ENCODE data around the gene FAM53A. TPM values are rescaled to one million over a fixed set of nuclear protein-coding genes. Genes with fewer than 3 reads are reported as not detected.

The FAM53A gene
- total and polyA plus RNA-seq, 4 experiments from 2014 or later = 0.89 to 2.8 (median 1.7) TPM

- H3K9me3 Mint-ChIP-seq = peaks cover 0 to 2% (median 0%) of the 10 kb centered on the region in 8 donors
- POLR2A ChIA-PET (ENCODE audit: partially characterized antibody) = no interaction called here
- no peak overlapping the region for H3K4me3 Mint-ChIP-seq
- H3K27ac ChIP-seq (ENCODE audit: low read depth, low read length) = no peak overlapping the region
- H3K4me3 ChIP-seq (ENCODE audit: low read length in 2 of 2) = no peak overlapping the region
- H3K36me3 ChIP-seq (ENCODE audit: insufficient read depth, low read length) = no peaks in the 10 kb centered on the region
- CTCF ChIA-PET (ENCODE audit: partially characterized antibody) = no interaction called here
- H3K27ac Mint-ChIP-seq = no peak overlapping the region
- no peaks in the 10 kb centered on the region for H3K36me3 Mint-ChIP-seq
- H3K27me3 Mint-ChIP-seq = no peaks in the 10 kb centered on the region
- no peaks in the 10 kb centered on the region for H3K4me1 Mint-ChIP-seq
- DNase-seq = no peak
- H3K4me1 ChIP-seq (ENCODE audit: insufficient read depth, low read length) = no peaks in the 10 kb centered on the region
- intact Hi-C loops (cut with micrococcal nuclease) = no loop called here
- no peaks in the 10 kb centered on the region for H3K27me3 ChIP-seq (ENCODE audit: insufficient read depth, low read length)
- no peaks in the 10 kb centered on the region for H3K9me3 ChIP-seq (ENCODE audit: control insufficient read depth in 1 of 2, low read length in 2 of 2)
Observed at GRCh38 chr4:1669270-1669669, 14.8 kb downstream of the FAM53A start.

DNA sequence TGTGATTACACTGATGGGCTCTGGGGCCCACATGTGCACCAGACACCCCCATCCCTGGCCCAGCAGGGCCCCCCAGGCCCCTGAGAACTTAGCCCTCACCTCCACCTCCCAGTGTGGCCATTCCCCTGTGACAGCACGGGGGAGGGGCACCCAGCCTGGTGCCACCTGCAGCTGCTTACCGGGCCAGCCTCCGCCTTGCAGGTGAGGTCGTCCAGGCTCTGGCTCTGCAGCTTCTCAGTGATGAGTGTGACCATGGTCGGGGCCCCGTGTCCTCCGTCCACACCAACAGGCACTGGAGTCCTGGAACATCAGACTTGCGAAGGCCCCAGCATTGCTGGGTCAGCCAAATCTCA lies 15.6 kb downstream of the FAM53A start:
- Histone ChIP-seq H3K4me1 (ENCODE audit: insufficient read depth, low read length) (no peaks in the 10 kb centered on the region), H3K4me3 (ENCODE audit: low read length in 2 of 2) (no peak overlapping the region), H3K27me3 (ENCODE audit: insufficient read depth, low read length) (no peaks in the 10 kb centered on the region), H3K9me3 (ENCODE audit: control insufficient read depth in 1 of 2, low read length in 2 of 2) (no peaks in the 10 kb centered on the region), H3K27ac (ENCODE audit: low read depth, low read length) (no peak overlapping the region), H3K36me3 (ENCODE audit: insufficient read depth, low read length) (no peaks in the 10 kb centered on the region)
- H3K4me1 Mint-ChIP-seq = no peaks in the 10 kb centered on the region
- no peak overlapping the region for H3K27ac Mint-ChIP-seq
- no peaks in the 10 kb centered on the region for H3K27me3 Mint-ChIP-seq
- intact Hi-C loops (cut with micrococcal nuclease) = no loop called here
- ChIA-PET CTCF (ENCODE audit: partially characterized antibody) (no interaction called here), POLR2A (ENCODE audit: partially characterized antibody) (no interaction called here)
- DNase-seq = no peak
- no peak overlapping the region for H3K4me3 Mint-ChIP-seq
- H3K36me3 Mint-ChIP-seq = no peaks in the 10 kb centered on the region
- H3K9me3 Mint-ChIP-seq = peaks cover 0 to 2% (median 0%) of the 10 kb centered on the region in 8 donors

DNA sequence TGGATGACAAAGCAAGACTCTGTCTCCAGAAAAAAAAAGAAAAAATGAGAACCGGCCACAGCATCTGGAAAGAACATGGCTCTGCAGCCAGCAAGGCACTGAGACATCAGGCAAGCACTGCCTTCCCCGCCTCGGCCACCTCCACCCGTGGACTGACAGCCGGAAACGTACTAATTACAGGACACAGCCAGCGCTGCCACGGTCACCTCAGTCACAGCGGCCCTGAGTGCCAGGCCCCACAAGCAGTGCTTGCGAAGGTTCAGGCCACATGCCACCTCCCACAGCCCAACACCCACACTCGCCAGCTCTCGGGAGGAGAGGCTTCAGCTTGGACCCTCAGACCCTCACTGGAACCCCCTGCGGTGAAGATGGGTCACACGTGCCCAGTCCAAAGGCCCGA lies 16.8 kb downstream of the FAM53A start:
- Mint-ChIP-seq H3K27ac (no peak overlapping the region), H3K4me3 (no peak overlapping the region), H3K9me3 (peaks cover 0 to 2% (median 0%) of the 10 kb centered on the region in 8 donors), H3K27me3 (no peaks in the 10 kb centered on the region), H3K36me3 (no peaks in the 10 kb centered on the region), H3K4me1 (peaks cover 0 to 2% (median 0%) of the 10 kb centered on the region in 4 donors)
- no peaks in the 10 kb centered on the region for H3K4me1 ChIP-seq (ENCODE audit: insufficient read depth, low read length)
- ChIA-PET CTCF (ENCODE audit: partially characterized antibody) (no interaction called here), POLR2A (ENCODE audit: partially characterized antibody) (no interaction called here)
- H3K9me3 ChIP-seq (ENCODE audit: control insufficient read depth in 1 of 2, low read length in 2 of 2) = no peaks in the 10 kb centered on the region
- H3K27ac ChIP-seq (ENCODE audit: low read depth, low read length) = no peak overlapping the region
- H3K36me3 ChIP-seq (ENCODE audit: insufficient read depth, low read length) = no peaks in the 10 kb centered on the region
- H3K4me3 ChIP-seq (ENCODE audit: low read length in 2 of 2) = no peak overlapping the region
- no peaks in the 10 kb centered on the region for H3K27me3 ChIP-seq (ENCODE audit: insufficient read depth, low read length)
- intact Hi-C loops (cut with micrococcal nuclease) = no loop called here
- DNase-seq = no peak

GRCh38 chr4:1666391-1666790 lies 17.7 kb downstream of the FAM53A start:
- CTCF ChIA-PET (ENCODE audit: partially characterized antibody) = no interaction called here
- Mint-ChIP-seq H3K9me3 (no peaks in the 10 kb centered on the region), H3K4me1 (peaks cover 0 to 2% (median 0%) of the 10 kb centered on the region in 4 donors), H3K27me3 (no peaks in the 10 kb centered on the region), H3K27ac (no peak overlapping the region), H3K36me3 (no peaks in the 10 kb centered on the region), H3K4me3 (no peak overlapping the region)
- no peaks in the 10 kb centered on the region for H3K4me1 ChIP-seq (ENCODE audit: insufficient read depth, low read length)
- H3K27me3 ChIP-seq (ENCODE audit: insufficient read depth, low read length) = no peaks in the 10 kb centered on the region
- DNase-seq = no peak
- H3K4me3 ChIP-seq (ENCODE audit: low read length in 2 of 2) = no peak overlapping the region
- intact Hi-C loops (cut with micrococcal nuclease) = no loop called here
- no peaks in the 10 kb centered on the region for H3K36me3 ChIP-seq (ENCODE audit: insufficient read depth, low read length)
- no peak overlapping the region for H3K27ac ChIP-seq (ENCODE audit: low read depth, low read length)
- POLR2A ChIA-PET (ENCODE audit: partially characterized antibody) = no interaction called here
- no peaks in the 10 kb centered on the region for H3K9me3 ChIP-seq (ENCODE audit: control insufficient read depth in 1 of 2, low read length in 2 of 2)

DNA sequence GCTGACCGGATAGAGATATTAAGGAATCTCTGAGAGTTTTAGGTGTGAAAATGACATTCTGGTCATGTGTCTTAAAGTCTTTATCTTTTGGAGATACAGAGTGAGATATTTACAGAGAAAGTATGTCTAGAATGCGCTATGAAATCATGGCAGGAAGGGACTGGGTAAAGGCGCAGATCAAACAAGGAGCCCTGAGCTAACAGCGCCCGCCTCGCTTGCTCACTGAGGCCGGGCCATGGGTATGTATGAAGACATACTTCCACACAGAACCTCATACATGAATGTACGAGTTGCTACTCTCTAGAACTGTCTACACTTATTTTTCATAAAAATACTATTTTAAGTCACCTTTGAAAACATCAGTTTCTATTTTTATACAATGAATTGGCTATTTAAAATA lies 20.0 kb downstream of the FAM53A start:
- POLR2A ChIA-PET (ENCODE audit: partially characterized antibody) = no interaction called here
- Histone ChIP-seq H3K9me3 (ENCODE audit: control insufficient read depth in 1 of 2, low read length in 2 of 2) (no peaks in the 10 kb centered on the region), H3K36me3 (ENCODE audit: insufficient read depth, low read length) (no peaks in the 10 kb centered on the region), H3K27me3 (ENCODE audit: insufficient read depth, low read length) (no peaks in the 10 kb centered on the region), H3K4me3 (ENCODE audit: low read length in 2 of 2) (no peak overlapping the region), H3K4me1 (ENCODE audit: insufficient read depth, low read length) (no peaks in the 10 kb centered on the region), H3K27ac (ENCODE audit: low read depth, low read length) (no peak overlapping the region)
- intact Hi-C loops (cut with micrococcal nuclease) = no loop called here
- no peak for DNase-seq
- H3K27ac Mint-ChIP-seq = no peak overlapping the region
- CTCF ChIA-PET (ENCODE audit: partially characterized antibody) = interaction anchor here (1.5 kb wide), 1 partner anchor 29 kb away, joined by 4 read pairs; no protein-coding TSS in a partner anchor
- H3K36me3 Mint-ChIP-seq = no peaks in the 10 kb centered on the region
- H3K9me3 Mint-ChIP-seq = no peaks in the 10 kb centered on the region
- H3K4me3 Mint-ChIP-seq = no peak overlapping the region
- no peaks in the 10 kb centered on the region for H3K27me3 Mint-ChIP-seq
- peaks cover 0 to 2% (median 0%) of the 10 kb centered on the region in 4 donors for H3K4me1 Mint-ChIP-seq

- POLR2A ChIA-PET (ENCODE audit: partially characterized antibody) = no interaction called here
- intact Hi-C loops (cut with micrococcal nuclease) = no loop called here
- no peak overlapping the region for H3K4me3 Mint-ChIP-seq
Observed at GRCh38 chr4:1663549-1663948, 20.6 kb downstream of the FAM53A start.

GRCh38 chr4:1661695-1662094 lies 22.4 kb downstream of the FAM53A start:
- H3K4me1 ChIP-seq (ENCODE audit: insufficient read depth, low read length) = no peaks in the 10 kb centered on the region
- H3K4me3 Mint-ChIP-seq = no peak overlapping the region
- H3K9me3 Mint-ChIP-seq = no peaks in the 10 kb centered on the region
- H3K36me3 Mint-ChIP-seq = no peaks in the 10 kb centered on the region
- H3K36me3 ChIP-seq (ENCODE audit: insufficient read depth, low read length) = no peaks in the 10 kb centered on the region
- H3K4me1 Mint-ChIP-seq = peaks cover 0 to 2% (median 0%) of the 10 kb centered on the region in 4 donors
- H3K27me3 ChIP-seq (ENCODE audit: insufficient read depth, low read length) = no peaks in the 10 kb centered on the region
- no peak overlapping the region for H3K27ac ChIP-seq (ENCODE audit: low read depth, low read length)
- intact Hi-C loops (cut with micrococcal nuclease) = no loop called here
- ChIA-PET CTCF (ENCODE audit: partially characterized antibody) (no interaction called here), POLR2A (ENCODE audit: partially characterized antibody) (no interaction called here)
- no peaks in the 10 kb centered on the region for H3K9me3 ChIP-seq (ENCODE audit: control insufficient read depth in 1 of 2, low read length in 2 of 2)
- no peak overlapping the region for H3K27ac Mint-ChIP-seq
- H3K27me3 Mint-ChIP-seq = no peaks in the 10 kb centered on the region
- no peak for DNase-seq
- H3K4me3 ChIP-seq (ENCODE audit: low read length in 2 of 2) = no peak overlapping the region

More at GRCh38 chr4:1663549-1663948, 20.6 kb downstream of the FAM53A start:
- Mint-ChIP-seq H3K36me3 (no peaks in the 10 kb centered on the region), H3K27ac (no peak overlapping the region), H3K27me3 (no peaks in the 10 kb centered on the region), H3K4me1 (peaks cover 0 to 2% (median 0%) of the 10 kb centered on the region in 4 donors), H3K9me3 (no peaks in the 10 kb centered on the region)
- Histone ChIP-seq H3K9me3 (ENCODE audit: control insufficient read depth in 1 of 2, low read length in 2 of 2) (no peaks in the 10 kb centered on the region), H3K36me3 (ENCODE audit: insufficient read depth, low read length) (no peaks in the 10 kb centered on the region), H3K4me3 (ENCODE audit: low read length in 2 of 2) (no peak overlapping the region), H3K27me3 (ENCODE audit: insufficient read depth, low read length) (no peaks in the 10 kb centered on the region), H3K4me1 (ENCODE audit: insufficient read depth, low read length) (no peaks in the 10 kb centered on the region), H3K27ac (ENCODE audit: low read depth, low read length) (no peak overlapping the region)
- CTCF ChIA-PET (ENCODE audit: partially characterized antibody) = interaction anchor here (1.5 kb wide), 1 partner anchor 30 kb away, joined by 4 read pairs; no protein-coding TSS in a partner anchor
- DNase-seq = no peak
